HG02981 (cell line): ENCODE results near the gene ECE2.
A peak's percentile ranks its signal among the peaks of the same experiment; 100 is the strongest.

Source experiments
- ATAC-seq: cut with Tn5 transposase; IDR thresholded peaks from one replicate; pipeline ENCODE4 v1.9.1; 2021; ENCODE audit warnings: mild to moderate bottlenecking, moderate library complexity; ENCODE audit not compliant: unreplicated experiment

The ECE2 gene

DNA sequence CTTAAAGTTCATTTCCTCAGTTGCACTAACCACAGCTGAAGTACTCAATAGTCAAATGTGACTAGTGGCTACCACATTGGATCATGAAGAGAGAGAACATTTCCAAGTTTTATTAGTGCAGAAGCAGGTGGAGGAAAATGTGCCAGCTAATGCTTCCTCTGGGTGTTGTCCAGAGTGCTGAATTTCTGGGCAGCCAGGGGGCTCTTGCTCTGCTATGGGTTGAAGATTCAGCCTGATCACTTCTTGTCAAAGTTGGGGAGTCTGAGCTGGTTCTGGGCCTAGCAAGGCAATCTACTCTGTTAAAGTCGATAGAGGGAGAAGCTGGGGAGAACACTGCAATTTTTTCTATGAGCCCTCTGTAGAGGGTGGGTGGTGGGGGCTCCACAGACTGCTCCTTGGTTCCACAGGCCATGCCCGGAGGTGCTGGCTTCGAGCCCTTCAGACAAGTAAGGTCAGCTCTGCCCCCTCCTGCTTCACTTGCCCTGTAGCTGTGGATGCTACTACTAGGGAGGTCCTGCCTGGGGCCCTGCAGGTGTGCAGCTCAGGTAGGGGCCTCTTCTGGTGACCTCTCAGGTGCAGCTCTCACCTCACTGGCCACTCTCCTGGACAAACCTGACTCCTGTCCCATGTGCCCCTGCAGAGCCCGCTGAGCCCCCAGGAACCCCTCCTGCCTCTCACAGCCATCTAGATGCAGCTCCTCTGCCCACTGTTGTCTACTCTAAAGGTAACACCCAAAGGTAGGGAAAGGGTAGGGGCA, 35.3 kb upstream of the ECE2 start:
- no peak for ATAC-seq

DNA sequence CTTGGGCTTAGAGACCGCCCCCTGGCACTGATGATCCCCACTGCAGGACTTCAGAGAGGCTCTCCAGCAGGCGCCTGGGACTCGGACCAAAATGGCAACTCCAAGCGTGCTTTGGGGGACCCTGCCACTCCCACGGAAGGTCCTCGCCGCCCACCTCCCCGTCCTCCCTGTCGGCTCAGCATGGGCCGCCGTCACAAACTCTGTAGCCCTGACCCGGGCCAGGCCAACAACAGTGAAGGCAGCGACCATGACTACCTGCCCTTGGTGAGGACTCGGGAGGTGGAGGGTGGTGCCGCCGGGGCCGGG, 34.7 kb upstream of the ECE2 start:
- no peak for ATAC-seq

DNA sequence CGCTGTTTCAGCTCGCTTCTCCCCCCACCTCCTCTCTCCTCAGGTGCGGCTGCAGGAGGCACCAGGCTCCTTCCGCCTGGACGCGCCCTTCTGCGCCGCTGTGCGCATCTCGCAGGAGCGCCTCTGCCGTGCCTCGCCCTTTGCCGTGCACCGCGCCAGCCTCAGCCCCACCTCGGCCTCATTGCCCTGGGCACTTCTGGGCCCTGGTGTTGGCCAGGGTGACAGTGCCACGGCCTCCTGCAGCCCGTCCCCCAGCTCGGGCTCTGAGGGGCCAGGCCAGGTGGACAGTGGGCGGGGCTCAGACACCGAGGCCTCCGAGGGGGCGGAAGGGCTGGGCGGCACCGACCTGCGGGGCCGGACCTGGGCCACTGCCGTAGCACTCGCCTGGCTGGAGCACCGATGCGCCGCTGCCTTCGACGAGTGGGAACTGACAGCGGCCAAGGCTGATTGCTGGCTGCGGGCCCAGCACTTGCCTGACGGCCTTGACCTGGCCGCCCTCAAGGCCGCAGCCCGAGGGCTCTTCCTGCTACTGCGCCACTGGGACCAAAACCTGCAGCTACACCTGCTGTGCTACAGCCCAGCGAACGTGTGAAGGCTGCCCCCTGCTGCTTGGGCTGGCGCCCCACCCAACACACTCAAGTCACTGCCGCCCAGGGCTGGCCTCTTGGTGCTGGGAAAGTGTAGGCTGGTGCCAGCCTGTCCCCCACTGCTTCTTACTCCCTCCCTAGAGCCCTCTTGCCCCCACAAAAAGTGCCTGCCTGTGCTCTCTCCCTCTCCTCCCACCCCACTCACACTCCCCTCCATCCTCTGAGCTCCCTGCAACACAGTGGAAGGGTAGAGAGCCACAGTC, 34.1 kb upstream of the ECE2 start:
- no peak for ATAC-seq

DNA sequence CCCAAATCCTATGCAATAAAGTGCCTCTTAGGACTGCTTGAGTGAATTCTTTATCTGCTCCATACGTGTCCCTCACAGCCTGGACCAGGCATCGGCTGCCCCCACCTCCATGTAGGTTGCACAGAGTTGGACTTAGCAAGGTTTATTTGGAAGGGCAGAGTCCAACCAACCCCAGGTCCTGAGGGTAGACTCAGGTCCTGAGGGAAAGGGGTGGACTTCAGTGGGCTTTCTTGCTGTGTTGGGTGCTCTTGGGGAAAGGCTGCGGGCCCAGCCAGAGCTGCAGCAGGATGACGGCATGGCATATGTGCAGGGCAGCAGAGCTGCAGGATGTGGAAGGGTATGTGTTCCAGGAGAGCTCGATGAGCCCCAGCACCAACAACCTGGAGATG, 33.5 kb upstream of the ECE2 start:
- ATAC-seq: no peak

DNA sequence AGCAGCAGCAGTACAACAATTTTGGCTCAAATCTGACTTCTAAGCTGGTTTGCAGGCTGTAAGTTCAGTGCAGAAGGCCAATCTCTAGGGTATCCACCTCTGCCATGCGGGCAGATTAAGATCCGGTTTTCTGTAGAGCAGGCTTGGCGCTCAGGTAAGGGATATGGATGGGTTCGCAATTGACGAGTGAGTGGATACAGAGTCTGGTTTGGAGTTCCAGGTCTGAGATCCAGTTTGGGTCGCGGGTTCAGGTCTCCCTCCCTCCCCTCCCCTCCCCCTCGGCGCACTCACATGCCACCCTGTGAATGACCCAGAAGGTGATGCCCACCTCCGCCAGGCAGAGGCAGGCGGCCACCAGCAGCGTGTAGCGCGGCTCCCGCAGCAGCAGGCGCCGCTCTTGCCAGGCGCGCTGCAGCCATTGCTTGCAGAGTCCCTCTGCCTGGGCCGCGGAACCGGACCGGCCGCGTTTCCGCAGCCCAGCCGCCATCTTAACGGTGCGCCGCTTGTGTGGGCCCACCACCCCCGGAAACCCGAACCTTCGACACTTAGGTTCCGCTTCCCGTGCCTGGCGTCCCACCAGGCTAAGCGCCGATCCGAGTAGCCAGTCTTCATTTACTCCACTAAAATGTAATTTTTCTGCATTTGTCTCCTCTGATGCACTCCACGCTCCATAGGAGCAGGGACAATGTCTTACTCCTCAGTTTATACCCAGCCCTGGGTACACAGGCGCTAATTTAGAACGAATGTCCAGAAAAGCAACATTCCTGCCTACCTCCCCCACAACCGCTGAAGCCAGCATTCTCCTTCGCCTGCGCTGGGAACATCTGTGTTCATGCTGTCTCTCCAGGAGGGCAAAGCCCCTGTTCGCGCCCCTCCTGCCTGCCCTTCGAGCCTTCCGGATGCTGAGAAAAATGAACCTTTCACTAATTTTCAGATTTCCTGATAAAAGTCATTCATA, 27.1 kb upstream of the ECE2 start, which contains the start of gene ALG3:
TSS of gene ALG3 (minus strand) at position 509 of the 958 bp plus-strand sequence. CDS start at position 487, 22 bp downstream.
- ATAC-seq: peak; percentile 45

DNA sequence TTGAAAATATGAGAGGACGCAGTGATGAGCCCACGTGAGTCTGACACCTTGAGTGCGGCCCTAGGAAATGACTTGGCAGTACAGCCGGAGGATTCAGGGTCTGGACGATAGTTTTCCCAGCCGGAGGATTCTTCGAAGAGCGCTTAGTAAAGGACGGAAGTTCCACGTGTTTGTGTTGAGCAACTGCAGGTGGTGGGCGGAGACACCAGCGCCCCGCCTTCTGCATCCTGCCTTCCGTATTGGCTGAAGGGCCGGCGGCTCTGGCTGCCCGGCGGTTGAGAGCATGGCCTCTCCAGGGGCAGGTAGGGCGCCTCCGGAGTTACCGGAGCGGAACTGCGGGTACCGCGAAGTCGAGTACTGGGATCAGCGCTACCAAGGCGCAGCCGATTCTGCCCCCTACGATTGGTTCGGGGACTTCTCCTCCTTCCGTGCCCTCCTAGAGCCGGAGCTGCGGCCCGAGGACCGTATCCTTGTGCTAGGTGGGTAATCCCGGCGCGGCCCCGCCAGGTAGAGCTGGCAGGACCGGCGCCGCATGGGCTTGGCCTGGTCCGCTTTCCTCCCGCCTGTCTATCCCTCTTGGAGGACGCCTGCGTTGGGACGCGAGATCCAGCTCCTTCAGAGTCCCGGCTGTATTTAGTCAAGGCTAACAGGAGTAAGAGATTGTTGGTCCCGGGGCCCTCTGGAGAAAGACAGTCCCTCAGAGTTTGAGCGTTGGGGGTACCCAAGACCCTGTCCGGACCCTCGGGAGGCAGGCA, 26.2 kb upstream of the ECE2 start, which contains the start of gene EEF1AKMT4:
TSS of gene EEF1AKMT4 (plus strand) at position 261 of the 755 bp plus-strand sequence. CDS start at position 284, 23 bp downstream.
- ATAC-seq: peak; percentile 90

DNA sequence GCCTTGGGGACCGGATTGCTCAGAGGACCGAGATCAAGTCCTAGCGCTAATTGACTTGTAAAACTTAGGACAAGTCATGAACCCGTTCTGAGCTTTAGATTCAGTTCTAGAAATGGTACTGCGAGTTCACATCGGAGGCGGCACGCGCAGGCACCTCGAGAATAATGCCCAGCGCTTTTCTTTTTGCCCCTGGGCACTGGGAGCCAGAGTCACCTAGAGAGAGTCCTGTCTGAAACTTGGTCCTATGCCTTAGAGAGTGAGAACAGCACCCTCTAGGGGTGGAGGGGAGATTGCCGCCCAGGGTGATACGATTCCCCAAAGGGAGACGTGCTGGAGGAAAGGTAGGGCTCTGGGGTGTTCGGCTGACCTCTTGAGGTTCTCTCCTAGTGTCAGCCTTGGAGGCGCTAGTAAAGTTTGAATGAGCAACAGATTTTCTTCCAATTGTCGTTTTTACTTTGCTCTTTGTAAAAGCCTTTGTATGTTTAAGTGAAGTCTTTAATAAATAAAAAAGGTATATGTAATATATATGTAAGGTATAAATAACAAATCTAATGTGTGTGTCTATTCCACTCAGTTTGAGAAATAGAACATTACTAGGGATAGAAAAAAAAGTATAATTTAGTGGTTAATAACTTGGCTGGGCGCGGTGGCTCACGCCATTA, 25.5 kb upstream of the ECE2 start:
- ATAC-seq: peak; percentile 58

DNA sequence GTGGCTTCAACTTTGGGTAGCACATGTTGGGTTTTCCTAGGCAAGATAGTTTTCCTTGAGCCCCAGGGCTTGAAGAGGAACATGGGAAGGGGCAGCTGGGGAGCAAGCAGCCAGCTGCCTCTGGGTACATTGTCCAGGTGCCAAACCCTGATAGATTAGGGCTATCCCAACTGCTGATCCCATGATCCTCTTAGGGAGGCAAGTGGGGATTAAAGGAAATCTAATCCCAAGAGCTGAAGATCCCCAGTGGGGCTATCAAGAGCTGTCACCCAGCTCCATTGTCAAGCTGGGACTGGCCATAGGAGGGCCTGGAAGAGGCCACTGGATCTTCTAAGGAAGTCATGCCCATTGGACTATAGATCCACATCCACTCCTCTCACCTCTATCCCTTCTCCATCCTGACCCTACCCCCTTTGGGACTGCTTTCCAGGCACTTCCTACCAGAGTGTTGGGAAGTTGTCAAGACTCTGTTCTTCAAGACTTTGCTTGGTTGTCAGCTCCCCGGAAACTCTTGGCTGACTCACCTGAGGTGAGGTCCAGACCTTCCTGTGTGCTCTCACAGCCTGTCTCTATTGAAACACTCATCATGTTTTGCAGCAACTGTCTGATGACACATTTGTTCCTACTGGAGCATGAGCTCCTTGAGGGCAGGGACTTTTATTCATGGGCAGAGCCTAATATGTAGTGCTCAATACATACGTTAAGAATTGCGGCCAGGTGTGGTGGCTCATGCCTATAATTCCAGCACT, 20.4 kb upstream of the ECE2 start:
- ATAC-seq: no peak

DNA sequence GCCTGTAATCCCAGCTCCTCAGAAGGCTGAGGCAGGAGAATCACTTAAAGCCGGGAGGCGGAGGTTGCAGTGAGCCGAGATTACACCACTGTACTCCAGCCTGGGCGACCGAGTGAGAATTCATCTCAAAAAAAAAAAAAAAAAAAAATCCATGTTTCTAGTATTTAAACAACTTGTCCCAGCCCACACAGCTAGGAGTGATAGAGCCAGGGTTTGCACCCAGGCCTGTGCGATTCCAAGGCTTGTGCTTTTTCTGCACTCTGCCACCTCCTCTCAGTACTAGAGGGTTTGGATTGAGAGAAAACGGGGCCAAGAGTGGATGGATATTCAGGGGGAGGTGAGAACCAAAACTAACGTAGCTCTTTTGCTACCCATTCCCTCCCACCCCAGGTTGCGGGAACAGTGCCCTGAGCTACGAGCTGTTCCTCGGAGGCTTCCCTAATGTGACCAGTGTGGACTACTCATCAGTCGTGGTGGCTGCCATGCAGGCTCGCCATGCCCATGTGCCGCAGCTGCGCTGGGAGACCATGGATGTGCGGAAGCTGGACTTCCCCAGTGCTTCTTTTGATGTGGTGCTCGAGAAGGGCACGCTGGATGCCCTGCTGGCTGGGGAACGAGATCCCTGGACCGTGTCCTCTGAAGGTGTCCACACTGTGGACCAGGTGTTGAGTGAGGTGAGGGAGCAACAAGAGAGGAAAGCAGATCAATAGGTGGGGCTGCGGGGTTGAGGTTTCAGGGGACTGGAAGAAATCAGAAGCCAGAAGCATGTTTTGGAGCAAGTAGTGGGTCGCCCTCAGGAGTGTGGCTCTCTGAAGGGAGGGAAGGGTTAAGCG, 18.5 kb upstream of the ECE2 start:
- no peak for ATAC-seq

DNA sequence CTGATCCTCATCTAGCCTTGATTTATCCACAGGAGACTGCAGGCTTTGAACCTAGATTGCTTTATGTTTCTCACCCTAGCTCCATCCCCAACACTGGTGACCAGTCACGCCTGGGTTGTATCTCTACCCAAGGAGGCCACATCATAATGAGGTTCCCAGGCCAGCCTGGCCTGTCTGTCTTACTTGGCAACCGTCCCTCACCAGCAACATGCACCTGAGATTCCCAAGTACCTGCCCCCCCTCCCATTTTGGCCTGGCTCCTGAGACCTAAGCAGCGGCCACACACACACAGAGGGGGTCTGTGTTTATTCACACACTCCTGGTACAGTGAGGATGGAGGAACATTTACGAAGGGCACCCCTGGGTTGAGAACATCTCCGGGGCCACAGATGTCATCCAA, 16.9 kb upstream of the ECE2 start:
- no peak for ATAC-seq

DNA sequence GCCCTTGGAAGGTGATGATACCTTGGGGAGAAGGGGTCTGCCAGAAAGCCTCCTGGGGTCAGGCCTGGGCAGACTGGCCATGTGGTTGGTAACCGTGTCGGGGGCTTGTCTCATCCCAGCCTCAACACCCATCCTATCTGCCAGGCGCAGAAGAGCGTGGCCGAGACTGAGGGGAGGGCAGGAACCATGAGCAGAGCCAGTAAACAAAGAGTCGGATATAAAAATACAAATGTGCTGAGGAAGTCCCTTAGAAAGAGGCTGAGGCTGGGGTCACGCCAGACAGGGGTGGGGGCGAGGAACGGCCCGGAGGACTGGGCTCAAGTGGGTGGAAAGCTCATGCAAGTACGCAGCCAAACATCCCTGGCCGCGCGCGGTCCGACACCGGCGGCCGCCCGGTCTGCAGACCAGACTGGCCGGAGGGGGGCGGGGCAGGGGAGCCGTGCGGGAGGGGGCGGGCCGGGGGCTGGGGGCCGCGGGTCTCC, 16.4 kb upstream of the ECE2 start:
- ATAC-seq: no peak

DNA sequence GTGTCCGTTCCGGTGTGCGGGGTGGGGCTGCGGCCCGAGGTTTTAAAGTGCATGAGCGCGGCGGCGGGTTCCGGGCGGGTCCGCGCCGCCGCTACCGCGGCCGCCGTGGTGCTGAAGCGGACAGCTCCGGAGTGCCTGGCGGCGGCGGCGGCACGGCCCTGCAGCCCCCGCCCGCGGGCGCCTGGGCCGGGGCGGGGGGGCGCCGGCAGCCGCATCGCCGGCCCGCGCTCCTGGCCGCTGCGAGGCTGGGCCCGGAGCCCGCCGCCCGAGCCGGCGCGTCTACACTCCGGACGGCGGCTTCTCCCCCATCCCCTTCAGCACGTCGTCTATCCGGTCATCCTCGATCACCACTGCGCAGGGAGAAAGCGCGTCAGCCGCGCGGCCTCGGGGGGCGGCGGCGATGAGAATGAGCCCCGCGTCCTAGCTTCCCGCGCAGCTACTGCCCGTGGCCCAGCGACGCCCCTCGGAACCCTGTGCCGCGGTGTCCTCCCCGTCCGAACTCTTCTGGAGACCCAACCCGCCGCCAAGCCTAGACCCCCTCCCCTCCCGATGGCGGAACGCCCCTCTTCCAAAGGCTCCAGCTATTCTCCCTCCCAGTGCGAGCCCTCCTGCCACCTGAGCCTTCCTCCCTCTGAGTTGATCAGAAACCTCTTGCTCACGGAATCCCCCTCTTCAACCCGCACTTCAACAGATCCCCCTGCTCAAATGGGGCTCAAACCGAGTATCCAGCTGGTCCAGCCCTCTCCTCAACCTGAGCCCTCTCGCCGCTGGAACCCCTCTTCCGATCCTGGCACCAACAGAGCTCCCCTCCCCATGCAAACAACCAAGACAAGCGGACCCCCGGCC, 15.7 kb upstream of the ECE2 start:
- no peak for ATAC-seq

DNA sequence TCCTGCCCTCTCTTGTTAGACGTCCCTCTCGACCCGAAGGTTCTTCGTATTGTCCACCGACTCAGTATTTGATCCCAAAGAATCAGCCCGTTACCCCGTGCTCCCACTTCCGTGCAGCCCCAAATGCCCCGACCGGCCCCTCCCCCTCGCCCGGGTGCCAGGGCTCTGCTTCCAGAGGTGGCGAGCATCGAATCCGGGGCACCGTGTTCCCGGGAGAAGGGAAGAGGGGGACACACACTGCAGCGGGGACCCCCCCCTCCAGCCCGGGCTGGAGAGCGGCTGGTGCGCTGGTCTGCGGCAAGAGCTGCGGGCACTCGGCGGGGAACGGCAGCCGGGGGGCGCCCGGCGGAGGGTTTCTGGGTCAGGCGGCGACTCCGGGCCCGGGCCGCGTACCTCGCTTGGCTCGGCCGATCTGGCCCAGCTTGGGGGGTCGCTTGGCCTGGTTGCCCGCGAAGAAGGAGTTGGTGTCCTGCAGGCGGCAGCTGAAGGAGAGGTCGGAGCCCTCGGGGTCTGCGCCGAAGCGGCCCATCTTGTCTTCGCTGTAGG, 15.0 kb upstream of the ECE2 start:
- ATAC-seq: no peak

DNA sequence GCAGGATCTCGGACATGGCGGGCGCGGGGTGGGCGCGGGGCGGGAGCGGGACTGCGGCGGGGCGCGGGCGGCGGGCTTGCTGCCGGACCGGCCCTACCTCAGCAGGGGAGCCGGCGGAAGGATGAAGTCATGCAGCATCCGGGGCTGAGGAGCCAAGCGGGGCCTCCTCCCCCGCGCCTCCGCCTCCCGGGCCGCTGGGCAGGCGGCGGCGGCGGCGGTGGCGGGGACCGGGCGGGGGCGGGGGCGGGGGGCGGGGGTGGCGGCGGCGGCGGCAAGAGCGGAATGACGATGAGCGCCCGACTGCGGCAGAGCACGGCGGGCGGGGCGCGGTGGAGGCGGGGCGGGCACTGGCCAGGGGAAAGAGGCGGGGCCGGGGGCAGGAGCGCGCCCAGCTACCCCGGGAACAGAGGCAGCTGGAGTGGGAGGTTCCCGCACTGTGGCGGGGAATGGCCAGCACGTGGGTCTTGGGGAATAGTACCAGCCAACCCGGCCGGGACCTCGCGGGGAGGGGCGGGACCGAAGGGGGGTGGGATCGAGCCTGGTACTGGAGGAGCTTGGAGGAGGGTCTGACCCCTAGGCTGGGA, 14.5 kb upstream of the ECE2 start, which contains the start of gene CAMK2N2:
TSS of gene CAMK2N2 (minus strand) at position 284 of the 584 bp plus-strand sequence. CDS start at position 16, 268 bp downstream.
- ATAC-seq: no peak

DNA sequence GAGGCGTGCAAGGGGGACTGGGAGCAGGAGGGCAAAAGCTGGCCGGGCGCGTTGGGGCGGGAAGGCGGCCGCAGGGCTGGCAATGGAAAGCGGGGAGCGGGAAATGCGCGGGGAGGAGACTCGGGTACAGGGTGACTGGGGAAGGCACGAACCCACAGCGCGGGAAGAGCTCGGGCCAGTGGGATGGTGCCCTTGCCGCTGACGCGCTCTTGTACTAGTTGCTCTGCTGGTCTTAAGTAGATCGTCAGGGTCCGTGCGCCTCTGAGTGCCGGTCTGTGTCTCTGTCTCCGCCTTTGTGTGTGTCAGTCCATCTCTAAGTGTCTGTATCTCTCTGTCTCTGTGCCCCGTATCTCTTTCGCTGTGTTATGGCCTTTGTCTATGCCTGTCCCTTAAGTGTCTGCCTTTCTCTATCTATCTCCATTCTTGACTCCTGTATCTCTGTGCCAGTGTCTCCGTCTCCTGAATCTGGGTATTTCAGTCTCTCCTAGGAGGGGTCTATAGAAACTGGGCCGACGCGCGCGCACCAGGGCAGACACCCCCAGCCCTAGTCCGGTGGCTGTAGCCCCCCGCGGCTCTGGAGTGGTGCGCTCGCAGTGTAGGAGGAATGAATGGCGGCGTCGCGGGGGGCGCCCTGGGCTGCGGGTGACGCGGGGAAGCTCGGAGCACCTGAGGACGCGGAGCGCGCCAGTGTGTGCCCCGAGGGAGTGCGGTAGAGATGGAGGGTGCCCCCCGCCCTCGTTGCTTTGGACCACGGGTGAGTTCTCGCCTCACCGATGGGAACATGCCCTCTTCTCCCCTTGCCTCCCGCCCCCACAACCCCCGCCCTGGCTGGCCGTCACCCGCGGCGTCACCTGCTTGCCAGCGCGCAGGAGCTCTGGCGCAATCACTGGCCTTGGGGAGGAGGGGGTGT, 13.7 kb upstream of the ECE2 start:
- no peak for ATAC-seq
